ENCODE data around the gene GPC6.

DNA sequence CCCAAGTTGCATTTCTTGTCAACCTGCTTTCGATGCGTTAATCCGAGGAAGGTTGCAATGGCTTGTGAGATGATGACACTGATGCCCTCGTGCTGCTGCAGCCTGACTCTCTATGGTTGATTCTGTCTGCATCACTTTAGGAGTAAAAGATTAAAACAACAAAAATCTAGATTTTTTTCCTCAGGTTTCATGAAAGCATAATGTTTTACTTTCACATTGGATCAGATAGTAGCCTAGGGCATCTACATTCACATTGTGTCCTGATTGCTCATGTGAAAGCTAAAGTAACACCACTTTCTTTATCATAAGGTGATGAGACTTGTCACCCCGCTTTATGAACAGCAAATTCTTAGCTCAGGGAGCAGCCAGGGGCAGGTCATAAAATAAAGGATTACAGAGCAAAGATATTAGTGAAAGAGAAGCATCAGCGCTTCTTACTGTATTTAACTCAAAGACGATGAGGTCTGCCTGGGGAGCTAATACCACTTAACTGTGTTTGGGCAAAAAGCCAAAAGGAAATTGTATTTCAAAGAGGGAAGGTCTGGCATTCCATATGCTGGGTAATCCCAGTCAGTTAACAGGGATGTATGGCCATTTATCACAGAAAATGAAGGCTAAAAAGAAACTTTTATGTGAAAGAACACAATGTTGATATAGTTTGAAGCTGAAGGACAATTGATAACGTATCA, 270.5 kb downstream of the GPC6 start:
- no peak for TF ChIP-seq CTCF (IDR thresholded peaks at IDR 0.05)
- TF ChIP-seq EZH2 (IDR thresholded peaks at IDR 0.05) = no peak

All from neural progenitor cell (in vitro differentiated cells).